22Rv1 (cell line): ENCODE data around the gene MMD2.

Experiments
- ZFX ChIP-seq: fragments of 450-650 bp; IDR thresholded peaks from 2 replicates; pipeline ENCODE4 v1.6.1; 2017; ENCODE audit warnings: antibody characterized with exemption, borderline replicate concordance
- TF ChIP-seq, protein P1 (sequence below): fragments of 450-650 bp; IDR thresholded peaks from 2 replicates; pipeline ENCODE4 v1.5.1; 2017; ENCODE audit warnings: mild to moderate bottlenecking

DNA sequence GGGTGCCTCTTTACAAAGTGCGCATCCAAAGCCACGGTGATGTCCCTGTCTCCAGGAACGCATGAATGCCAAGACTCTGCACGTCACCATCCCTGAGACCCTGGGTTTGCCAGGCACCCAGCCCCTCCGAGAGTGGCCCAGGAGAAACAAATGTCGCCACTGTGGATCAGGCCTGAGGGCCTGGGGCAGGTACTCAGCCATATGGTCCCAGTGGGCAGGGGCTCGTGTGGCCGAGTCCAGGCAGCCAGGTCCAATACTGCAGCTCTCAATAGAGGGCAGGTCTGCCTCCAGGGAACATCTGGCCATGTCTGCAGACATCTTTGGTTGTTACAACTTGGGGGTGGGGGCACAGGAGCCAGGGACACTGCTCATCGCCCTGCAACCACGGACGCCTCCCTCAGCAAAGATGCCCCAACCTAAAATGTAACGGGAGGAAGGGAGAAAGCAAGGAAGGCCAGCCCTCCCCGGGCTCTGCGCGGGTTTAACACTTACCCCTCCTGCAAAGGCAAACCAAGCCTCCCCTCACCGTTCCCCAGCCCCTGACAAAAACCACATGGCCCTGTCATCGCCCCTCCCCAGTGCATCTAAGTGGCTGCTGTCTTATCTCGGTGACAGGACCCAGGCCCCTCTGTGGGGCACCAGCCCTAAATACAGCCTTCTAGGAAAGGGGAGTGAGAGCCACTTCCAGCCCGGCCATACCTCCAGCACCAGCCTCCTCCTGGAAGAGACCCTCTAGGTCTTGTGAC lies 86.9 kb downstream of the MMD2 start:
- TF ChIP-seq, protein P1, sequence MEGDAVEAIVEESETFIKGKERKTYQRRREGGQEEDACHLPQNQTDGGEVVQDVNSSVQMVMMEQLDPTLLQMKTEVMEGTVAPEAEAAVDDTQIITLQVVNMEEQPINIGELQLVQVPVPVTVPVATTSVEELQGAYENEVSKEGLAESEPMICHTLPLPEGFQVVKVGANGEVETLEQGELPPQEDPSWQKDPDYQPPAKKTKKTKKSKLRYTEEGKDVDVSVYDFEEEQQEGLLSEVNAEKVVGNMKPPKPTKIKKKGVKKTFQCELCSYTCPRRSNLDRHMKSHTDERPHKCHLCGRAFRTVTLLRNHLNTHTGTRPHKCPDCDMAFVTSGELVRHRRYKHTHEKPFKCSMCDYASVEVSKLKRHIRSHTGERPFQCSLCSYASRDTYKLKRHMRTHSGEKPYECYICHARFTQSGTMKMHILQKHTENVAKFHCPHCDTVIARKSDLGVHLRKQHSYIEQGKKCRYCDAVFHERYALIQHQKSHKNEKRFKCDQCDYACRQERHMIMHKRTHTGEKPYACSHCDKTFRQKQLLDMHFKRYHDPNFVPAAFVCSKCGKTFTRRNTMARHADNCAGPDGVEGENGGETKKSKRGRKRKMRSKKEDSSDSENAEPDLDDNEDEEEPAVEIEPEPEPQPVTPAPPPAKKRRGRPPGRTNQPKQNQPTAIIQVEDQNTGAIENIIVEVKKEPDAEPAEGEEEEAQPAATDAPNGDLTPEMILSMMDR, result no peak
- no peak for TF ChIP-seq ZFX
